ENCODE results near the gene GAS7. TPM values are rescaled to one million over a fixed set of nuclear protein-coding genes. Genes with fewer than 3 reads are reported as not detected.

Gene GAS7
- total and polyA plus RNA-seq, 9 of the 15 experiments (the other 6 are each of a cell fraction or from before 2014, with no cell fraction given) = 0.11 to 0.33 TPM; not detected in 7

DNA sequence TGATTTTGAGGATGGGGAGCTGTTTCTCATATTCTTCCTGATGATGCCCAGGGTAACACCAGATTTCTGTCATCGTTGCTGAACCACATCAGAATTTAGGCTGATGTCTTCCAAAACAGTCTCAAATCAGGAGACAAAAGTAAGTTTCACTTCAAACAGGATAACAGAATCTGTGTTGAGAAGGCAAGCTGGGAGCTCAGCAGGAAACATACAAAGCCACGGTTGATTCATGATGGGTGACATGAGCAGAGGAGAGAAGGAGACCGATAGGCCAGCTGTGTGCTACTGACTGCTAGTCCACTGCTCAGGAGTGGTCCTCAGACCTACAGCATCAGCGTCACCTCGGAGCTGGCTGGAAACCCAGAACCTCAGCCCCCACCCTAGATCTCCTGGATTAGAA is 230.4 kb downstream of the GAS7 start (continued):
- TF ChIP-seq, protein P1, sequence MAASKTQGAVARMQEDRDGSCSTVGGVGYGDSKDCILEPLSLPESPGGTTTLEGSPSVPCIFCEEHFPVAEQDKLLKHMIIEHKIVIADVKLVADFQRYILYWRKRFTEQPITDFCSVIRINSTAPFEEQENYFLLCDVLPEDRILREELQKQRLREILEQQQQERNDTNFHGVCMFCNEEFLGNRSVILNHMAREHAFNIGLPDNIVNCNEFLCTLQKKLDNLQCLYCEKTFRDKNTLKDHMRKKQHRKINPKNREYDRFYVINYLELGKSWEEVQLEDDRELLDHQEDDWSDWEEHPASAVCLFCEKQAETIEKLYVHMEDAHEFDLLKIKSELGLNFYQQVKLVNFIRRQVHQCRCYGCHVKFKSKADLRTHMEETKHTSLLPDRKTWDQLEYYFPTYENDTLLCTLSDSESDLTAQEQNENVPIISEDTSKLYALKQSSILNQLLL (CRISPR knock-in tag; IDR thresholded peaks at IDR 0.05; ENCODE audit: borderline replicate concordance) = no peak
- TF ChIP-seq STAT5B (CRISPR knock-in tag; IDR thresholded peaks at IDR 0.05) (no peak), RBM15 (IDR thresholded peaks at IDR 0.05; ENCODE audit: insufficient read depth, low read length) (no peak), FOXP1 (CRISPR knock-in tag; IDR thresholded peaks at IDR 0.05) (no peak), CEBPG (CRISPR knock-in tag; IDR thresholded peaks at IDR 0.05) (no peak), CEBPG (tag; conservative IDR thresholded peaks at IDR 0.05 in 1 of 2, IDR thresholded peaks at IDR 0.05 in 1 of 2) (no peak), MTA1 (IDR thresholded peaks at IDR 0.05; ENCODE audit: borderline replicate concordance) (no peak), CBFA2T2 (conservative IDR thresholded peaks at IDR 0.05) (no peak)
- TF ChIP-seq, protein P2, sequence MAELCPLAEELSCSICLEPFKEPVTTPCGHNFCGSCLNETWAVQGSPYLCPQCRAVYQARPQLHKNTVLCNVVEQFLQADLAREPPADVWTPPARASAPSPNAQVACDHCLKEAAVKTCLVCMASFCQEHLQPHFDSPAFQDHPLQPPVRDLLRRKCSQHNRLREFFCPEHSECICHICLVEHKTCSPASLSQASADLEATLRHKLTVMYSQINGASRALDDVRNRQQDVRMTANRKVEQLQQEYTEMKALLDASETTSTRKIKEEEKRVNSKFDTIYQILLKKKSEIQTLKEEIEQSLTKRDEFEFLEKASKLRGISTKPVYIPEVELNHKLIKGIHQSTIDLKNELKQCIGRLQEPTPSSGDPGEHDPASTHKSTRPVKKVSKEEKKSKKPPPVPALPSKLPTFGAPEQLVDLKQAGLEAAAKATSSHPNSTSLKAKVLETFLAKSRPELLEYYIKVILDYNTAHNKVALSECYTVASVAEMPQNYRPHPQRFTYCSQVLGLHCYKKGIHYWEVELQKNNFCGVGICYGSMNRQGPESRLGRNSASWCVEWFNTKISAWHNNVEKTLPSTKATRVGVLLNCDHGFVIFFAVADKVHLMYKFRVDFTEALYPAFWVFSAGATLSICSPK (IDR thresholded peaks at IDR 0.05; ENCODE audit: borderline replicate concordance) = no peak
